Hepatocyte (in vitro differentiated cells): Measurements from ENCODE around the gene ELL2. TPM values are rescaled to one million over a fixed set of nuclear protein-coding genes. Genes with fewer than 3 reads are reported as not detected.

ENCODE experiments used
- DNase-seq: peaks from one replicate; pipeline ENCODE4 v3.0.0-alpha.2; 2016; ENCODE audit warnings: low spot score
- H2AFZ ChIP-seq: fragments of 200-600 bp; sonication (generic); 2 replicates; pipeline ENCODE4 v1.6.0; 2016; ENCODE audit warnings: antibody characterized with exemption, mild to moderate bottlenecking
- H3K27ac ChIP-seq: fragments of 200-600 bp; sonication (generic); 2 replicates; pipeline ENCODE4 v1.5.1; 2016; ENCODE audit warnings: mild to moderate bottlenecking
- H3K27me3 ChIP-seq: fragments of 200-600 bp; sonication (generic); 2 replicates; pipeline ENCODE4 v1.6.1; 2016
- H3K36me3 ChIP-seq: fragments of 200-600 bp; sonication (generic); replicated peaks from 2 replicates; pipeline ENCODE4 v1.5.1; 2016; ENCODE audit warnings: low read depth; ENCODE audit not compliant: insufficient read depth
- H3K4me1 ChIP-seq: fragments of 200-600 bp; sonication (generic); 2 replicates; pipeline ENCODE4 v1.5.1; 2016; ENCODE audit warnings: mild to moderate bottlenecking, moderate library complexity; ENCODE audit not compliant: insufficient read depth
- H3K4me2 ChIP-seq: fragments of 200-600 bp; sonication (generic); 2 replicates; pipeline ENCODE4 v1.6.0; 2016
- H3K4me3 ChIP-seq: fragments of 200-600 bp; sonication (generic); 2 replicates; pipeline ENCODE4 v1.5.1; 2016; ENCODE audit warnings: mild to moderate bottlenecking
- H3K79me2 ChIP-seq: fragments of 200-600 bp; sonication (generic); 2 replicates; pipeline ENCODE4 v1.6.0; 2017; ENCODE audit warnings: mild to moderate bottlenecking
- H3K9me2 ChIP-seq: fragments of 200-600 bp; sonication (generic); replicated peaks from 2 replicates; pipeline ENCODE4 v1.6.0; 2017; ENCODE audit warnings: mild to moderate bottlenecking; ENCODE audit not compliant: insufficient read depth
- H3K9me3 ChIP-seq: fragments of 200-600 bp; sonication (generic); 2 replicates; pipeline ENCODE4 v1.5.1; 2016; ENCODE audit warnings: low read depth, mild to moderate bottlenecking
- H4K20me1 ChIP-seq: fragments of 200-600 bp; sonication (generic); 2 replicates; pipeline ENCODE4 v1.6.0; 2016; ENCODE audit warnings: mild to moderate bottlenecking; ENCODE audit not compliant: insufficient read depth, poor library complexity, severe bottlenecking
- EZH2 ChIP-seq: fragments of 200-600 bp; sonication (generic); IDR thresholded peaks from 2 replicates; pipeline ENCODE4 v1.6.1; 2016; ENCODE audit warnings: antibody characterized with exemption, mild to moderate bottlenecking, borderline replicate concordance
- EZH2phosphoT487 ChIP-seq: fragments of 200-600 bp; sonication (generic); IDR thresholded peaks from one replicate; pipeline ENCODE4 v1.6.1; 2018; ENCODE audit warnings: antibody characterized with exemption, mild to moderate bottlenecking, low read depth, moderate library complexity; ENCODE audit not compliant: unreplicated experiment, severe bottlenecking
- WGBS: methylation state at CpG from one replicate; pipeline ENCODE4 v1.1.6; 2016; ENCODE audit warnings: low lambda C conversion rate; ENCODE audit errors: missing lambda C conversion rate; 5-methylcytosine and 5-hydroxymethylcytosine counted together
- polyA plus RNA-seq: library from polyadenylated mRNA; unstranded; fragments of >200 nt; fragmentation: Nextera tagmentation; extraction: Ambion mirVana; gene quantifications from 2 replicates; pipeline ENCODE4 v1.2.1, GENCODE V29; 2016
- total RNA-seq: library from RNA; depleted of rRNA; stranded (reverse); fragments of >200 nt; gene quantifications from 2 replicates; pipeline ENCODE4 v1.2.3, GENCODE V29; 2014
- TF ChIP-seq, protein P1 (sequence below): fragments of 200-600 bp; sonication (generic); IDR thresholded peaks from 2 replicates; pipeline ENCODE4 v1.5.1; 2016; ENCODE audit warnings: antibody characterized with exemption, mild to moderate bottlenecking; ENCODE audit not compliant: poor library complexity

ELL2 gene
- total and polyA plus RNA-seq, 2 experiments from 2014 or later: 34.6 to 56.0 TPM

DNA sequence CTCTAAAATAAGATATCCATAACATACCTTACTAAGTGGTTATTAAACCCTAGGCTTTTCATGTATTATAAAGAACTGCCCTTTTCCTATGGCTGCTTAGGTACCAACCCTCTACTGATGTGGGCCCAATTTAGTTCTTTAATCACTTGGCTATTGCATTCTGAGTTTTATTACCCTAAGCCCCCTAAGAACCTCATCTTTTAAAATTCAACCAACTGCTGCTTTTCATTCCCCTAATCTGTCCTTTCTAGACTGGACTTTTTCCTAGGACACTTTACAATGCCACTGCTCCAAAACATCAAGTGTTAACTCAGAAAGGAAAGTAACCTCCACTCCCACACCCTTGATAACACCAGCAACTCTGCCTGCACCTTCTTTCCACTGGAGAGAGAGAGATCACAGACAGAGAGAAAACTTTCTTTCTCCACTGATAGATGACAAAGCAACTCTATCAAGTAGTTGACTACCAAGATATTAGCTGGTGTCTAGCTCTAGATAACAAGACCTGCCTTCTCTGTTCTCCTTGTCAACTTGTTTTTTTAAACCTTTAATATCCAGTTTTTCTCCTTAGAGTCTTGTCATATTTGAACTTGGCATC lies 27.3 kb downstream of the ELL2 start:
- H3K4me3 ChIP-seq: no peak overlapping the region
- peaks cover 91% of the 10 kb centered on the region for H3K79me2 ChIP-seq
- no peak overlapping the region for H3K4me2 ChIP-seq
- no peaks in the 10 kb centered on the region for H3K4me1 ChIP-seq
- no peaks in the 10 kb centered on the region for H3K9me3 ChIP-seq
- H3K9me2 ChIP-seq: no peaks in the 10 kb centered on the region
- no peaks in the 10 kb centered on the region for H3K27me3 ChIP-seq
- no peak for DNase-seq
- no peaks in the 10 kb centered on the region for H3K36me3 ChIP-seq
- TF ChIP-seq EZH2phosphoT487: no peak
- no peak for TF ChIP-seq EZH2
- TF ChIP-seq, protein P1, sequence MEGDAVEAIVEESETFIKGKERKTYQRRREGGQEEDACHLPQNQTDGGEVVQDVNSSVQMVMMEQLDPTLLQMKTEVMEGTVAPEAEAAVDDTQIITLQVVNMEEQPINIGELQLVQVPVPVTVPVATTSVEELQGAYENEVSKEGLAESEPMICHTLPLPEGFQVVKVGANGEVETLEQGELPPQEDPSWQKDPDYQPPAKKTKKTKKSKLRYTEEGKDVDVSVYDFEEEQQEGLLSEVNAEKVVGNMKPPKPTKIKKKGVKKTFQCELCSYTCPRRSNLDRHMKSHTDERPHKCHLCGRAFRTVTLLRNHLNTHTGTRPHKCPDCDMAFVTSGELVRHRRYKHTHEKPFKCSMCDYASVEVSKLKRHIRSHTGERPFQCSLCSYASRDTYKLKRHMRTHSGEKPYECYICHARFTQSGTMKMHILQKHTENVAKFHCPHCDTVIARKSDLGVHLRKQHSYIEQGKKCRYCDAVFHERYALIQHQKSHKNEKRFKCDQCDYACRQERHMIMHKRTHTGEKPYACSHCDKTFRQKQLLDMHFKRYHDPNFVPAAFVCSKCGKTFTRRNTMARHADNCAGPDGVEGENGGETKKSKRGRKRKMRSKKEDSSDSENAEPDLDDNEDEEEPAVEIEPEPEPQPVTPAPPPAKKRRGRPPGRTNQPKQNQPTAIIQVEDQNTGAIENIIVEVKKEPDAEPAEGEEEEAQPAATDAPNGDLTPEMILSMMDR: no peak
- no peak overlapping the region for H2AFZ ChIP-seq
- peaks cover 37% of the 10 kb centered on the region for H4K20me1 ChIP-seq
- no peak overlapping the region for H3K27ac ChIP-seq

DNA sequence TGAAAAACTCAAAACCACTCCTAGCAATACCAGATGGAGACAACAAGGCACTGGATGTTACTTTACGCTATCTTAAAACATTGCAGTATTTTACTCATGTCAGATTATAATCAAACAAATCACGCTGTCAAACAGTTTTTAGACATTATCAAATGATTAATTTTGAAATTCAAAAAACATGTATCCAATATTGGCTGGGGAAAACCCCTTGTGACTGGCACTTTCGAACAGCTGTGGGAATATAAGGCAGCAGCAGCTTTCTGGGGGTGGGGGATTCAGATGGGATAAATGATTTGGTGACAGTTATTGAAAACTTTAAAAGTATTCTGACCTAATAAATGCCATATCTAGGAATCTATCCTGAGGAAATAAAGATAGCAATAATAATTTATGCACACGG lies 28.7 kb downstream of the ELL2 start:
- TF ChIP-seq EZH2phosphoT487: no peak
- Histone ChIP-seq H2AFZ (no peak overlapping the region), H3K4me1 (no peaks in the 10 kb centered on the region), H3K36me3 (no peaks in the 10 kb centered on the region), H3K4me3 (no peak overlapping the region), H3K9me3 (no peaks in the 10 kb centered on the region), H3K9me2 (no peaks in the 10 kb centered on the region), H3K4me2 (no peak overlapping the region), H3K27me3 (no peaks in the 10 kb centered on the region), H4K20me1 (peaks cover 37% of the 10 kb centered on the region), H3K27ac (no peak overlapping the region), H3K79me2 (peaks cover 90% of the 10 kb centered on the region)
- WGBS: 90% methylated on average over 4 of the region's 4 CpGs
- no peak for DNase-seq

DNA sequence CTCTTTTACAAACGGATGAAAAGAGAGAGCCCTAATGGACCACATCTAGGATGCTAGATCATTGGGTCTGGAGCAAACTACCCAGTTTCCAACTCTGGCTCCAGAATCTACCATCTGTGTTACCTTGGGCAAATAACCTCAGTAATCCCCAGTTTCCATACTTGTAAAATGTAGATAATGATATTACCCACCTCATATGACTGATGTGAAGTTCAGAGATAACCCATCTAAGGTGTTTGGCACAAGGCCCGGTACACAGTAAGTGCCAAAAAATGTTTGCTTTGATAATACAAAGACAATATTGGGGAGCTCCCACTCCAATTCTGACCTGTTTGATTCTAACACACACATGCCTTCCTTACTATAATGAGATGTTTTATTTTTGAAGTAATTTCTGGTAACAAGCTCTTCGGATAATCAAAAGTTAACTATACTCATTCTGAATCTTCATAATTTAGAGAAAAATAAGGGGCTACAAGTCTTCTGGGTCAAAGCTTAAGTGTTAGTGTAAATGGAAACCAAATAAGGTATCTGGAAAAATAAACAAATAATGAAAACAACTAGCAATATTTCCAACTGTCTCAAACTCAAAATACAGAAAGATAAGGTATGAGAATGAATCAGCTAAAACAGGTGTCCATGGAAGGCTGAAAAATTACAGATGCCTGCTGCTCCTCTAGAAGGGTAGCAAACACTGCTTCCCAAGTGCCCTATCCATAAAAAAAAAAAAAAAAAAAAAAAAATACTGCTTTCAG lies 30.4 kb downstream of the ELL2 start:
- no peaks in the 10 kb centered on the region for H3K4me1 ChIP-seq
- H3K36me3 ChIP-seq: no peaks in the 10 kb centered on the region
- H3K9me3 ChIP-seq: no peaks in the 10 kb centered on the region
- TF ChIP-seq EZH2 (no peak), EZH2phosphoT487 (no peak)
- H3K4me3 ChIP-seq: no peak overlapping the region
- no peak overlapping the region for H2AFZ ChIP-seq
- H3K9me2 ChIP-seq: no peaks in the 10 kb centered on the region
- no peaks in the 10 kb centered on the region for H3K27me3 ChIP-seq
- peaks cover 88% of the 10 kb centered on the region for H3K79me2 ChIP-seq
- H4K20me1 ChIP-seq: peaks cover 33% of the 10 kb centered on the region
- WGBS: 93% methylated on average over 3 of the region's 3 CpGs
- no peak overlapping the region for H3K4me2 ChIP-seq
- no peak for DNase-seq
- H3K27ac ChIP-seq: no peak overlapping the region

DNA sequence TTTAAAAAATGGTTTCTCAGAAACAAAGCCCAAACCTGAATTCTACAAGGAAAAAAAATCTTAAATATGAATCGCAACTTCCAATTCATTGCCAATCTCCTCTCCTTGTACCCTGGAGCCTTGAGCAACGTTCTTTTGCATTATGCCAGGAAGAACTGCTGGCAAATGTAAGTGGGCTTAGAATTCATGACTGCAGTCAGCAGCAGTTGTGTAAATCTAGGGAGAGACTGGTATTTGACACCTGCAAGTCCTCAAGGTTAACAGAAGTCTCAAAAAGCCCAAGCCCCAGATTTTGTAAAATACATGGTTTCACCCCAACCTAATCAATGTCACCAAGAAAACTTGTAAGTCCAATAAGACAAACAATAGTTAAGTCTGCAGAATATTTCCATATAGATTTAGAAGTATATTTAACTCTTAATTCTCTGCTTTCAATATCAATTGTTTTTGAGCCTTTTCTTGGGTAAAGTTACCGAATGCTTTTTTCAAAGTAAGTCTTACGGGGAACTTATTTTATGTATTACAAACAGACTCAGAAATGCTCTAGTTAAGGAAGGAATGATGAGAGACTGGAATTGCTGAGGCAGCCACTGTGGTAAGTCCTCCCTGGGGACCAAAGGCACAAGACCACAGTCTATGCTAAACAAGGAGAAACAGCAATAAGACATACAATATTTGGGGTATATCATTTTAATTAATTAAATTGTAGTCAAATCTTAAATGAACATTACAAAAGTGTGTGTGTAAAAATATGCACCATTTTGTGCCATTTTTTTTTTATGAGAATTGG lies 31.3 kb downstream of the ELL2 start:
- H3K4me1 ChIP-seq: peaks cover 1% of the 10 kb centered on the region
- TF ChIP-seq, protein P1: no peak
- TF ChIP-seq EZH2phosphoT487: no peak

More for the DNA sequence above, 31.3 kb downstream of the ELL2 start:
- no peaks in the 10 kb centered on the region for H3K36me3 ChIP-seq
- 87% methylated on average over 4 of the region's 4 CpGs for WGBS
- H3K79me2 ChIP-seq: peaks cover 87% of the 10 kb centered on the region
- no peaks in the 10 kb centered on the region for H3K9me2 ChIP-seq
- DNase-seq: no peak
- H2AFZ ChIP-seq: no peak overlapping the region
- no peaks in the 10 kb centered on the region for H3K9me3 ChIP-seq
- no peak overlapping the region for H3K4me2 ChIP-seq
- no peak overlapping the region for H3K4me3 ChIP-seq
- no peaks in the 10 kb centered on the region for H3K27me3 ChIP-seq
- H4K20me1 ChIP-seq: peaks cover 37% of the 10 kb centered on the region
- H3K27ac ChIP-seq: no peak overlapping the region
